Activated T-cell treated with anti-CD3 and anti-CD28 coated beads, Interleukin-2, amount 50 U/mL, for 4 hours (primary cell): Measurements from ENCODE around the gene TCP11. TPM values are rescaled to one million over a fixed set of nuclear protein-coding genes. Genes with fewer than 3 reads are reported as not detected.

Experiments
- ATAC-seq, 2 donors: fragments of 200-7000 bp; cut with Tn5 transposase; one replicate each; pipeline ENCODE4 v1.10.0; 2021
- DNase-seq: peaks from one replicate; pipeline ENCODE4 v3.0.0-alpha.2; 2020
- H3K27me3 Mint-ChIP-seq: one replicate; pipeline ENCODE4 v1.8.0; 2021; ENCODE audit warnings: low read depth, mixed read lengths
- H3K36me3 Mint-ChIP-seq: one replicate; pipeline ENCODE4 v1.8.0; 2022; ENCODE audit warnings: mixed read lengths; ENCODE audit not compliant: insufficient read depth
- H3K4me1 Mint-ChIP-seq: one replicate; pipeline ENCODE4 v1.8.0; 2021; ENCODE audit warnings: low read depth, mixed read lengths
- H3K4me3 Mint-ChIP-seq: one replicate; pipeline ENCODE4 v1.8.0; 2021; ENCODE audit warnings: mild to moderate bottlenecking, moderate library complexity, mixed read lengths
- H3K9me3 Mint-ChIP-seq: one replicate; pipeline ENCODE4 v1.8.0; 2021; ENCODE audit warnings: mixed read lengths
- total RNA-seq, 3 donors: library from RNA; stranded (reverse); gene quantifications; one replicate each; pipeline ENCODE4 v1.2.1, GENCODE V29; 2021

Gene TCP11
- total RNA-seq, 3 donors from 2014 or later: not detected

GRCh38 chr6:35088281-35089215 is 52.6 kb downstream of the TCP11 start:
- Mint-ChIP-seq H3K27me3 (no peaks in the 10 kb centered on the region), H3K9me3 (no peaks in the 10 kb centered on the region), H3K36me3 (peaks cover 23% of the 10 kb centered on the region), H3K4me1 (no peaks in the 10 kb centered on the region), H3K4me3 (no peak overlapping the region)
- DNase-seq (no peak), ATAC-seq (no peak)

- DNase-seq (no peak), ATAC-seq (no peak)
- H3K4me1 Mint-ChIP-seq: no peaks in the 10 kb centered on the region
- no peaks in the 10 kb centered on the region for H3K27me3 Mint-ChIP-seq
- H3K9me3 Mint-ChIP-seq: no peaks in the 10 kb centered on the region
- no peak overlapping the region for H3K4me3 Mint-ChIP-seq
- H3K36me3 Mint-ChIP-seq: peaks cover 23% of the 10 kb centered on the region
Observed at GRCh38 chr6:35087361-35088280, 53.5 kb downstream of the TCP11 start.

GRCh38 chr6:35086636-35087360 is 54.3 kb downstream of the TCP11 start:
- DNase-seq: no peak
- ATAC-seq: no peak
- peaks cover 23% of the 10 kb centered on the region for H3K36me3 Mint-ChIP-seq
- no peaks in the 10 kb centered on the region for H3K27me3 Mint-ChIP-seq
- H3K4me3 Mint-ChIP-seq: no peak overlapping the region
- no peaks in the 10 kb centered on the region for H3K9me3 Mint-ChIP-seq
- no peaks in the 10 kb centered on the region for H3K4me1 Mint-ChIP-seq

GRCh38 chr6:35086282-35086632 is 54.9 kb downstream of the TCP11 start:
- H3K9me3 Mint-ChIP-seq: no peaks in the 10 kb centered on the region
- no peak overlapping the region for H3K4me3 Mint-ChIP-seq
- peaks cover 23% of the 10 kb centered on the region for H3K36me3 Mint-ChIP-seq
- DNase-seq (no peak), ATAC-seq (no peak)
- H3K27me3 Mint-ChIP-seq: no peaks in the 10 kb centered on the region
- no peaks in the 10 kb centered on the region for H3K4me1 Mint-ChIP-seq

GRCh38 chr6:35085359-35086281 is 55.5 kb downstream of the TCP11 start:
- ATAC-seq (no peak), DNase-seq (no peak)
- Mint-ChIP-seq H3K9me3 (no peaks in the 10 kb centered on the region), H3K4me1 (no peaks in the 10 kb centered on the region), H3K36me3 (peaks cover 23% of the 10 kb centered on the region), H3K4me3 (no peak overlapping the region), H3K27me3 (no peaks in the 10 kb centered on the region)

- Mint-ChIP-seq H3K4me1 (no peaks in the 10 kb centered on the region), H3K27me3 (no peaks in the 10 kb centered on the region), H3K9me3 (no peaks in the 10 kb centered on the region), H3K36me3 (peaks cover 23% of the 10 kb centered on the region), H3K4me3 (no peak overlapping the region)
- DNase-seq (no peak), ATAC-seq (no peak)
Observed at GRCh38 chr6:35084511-35085203, 56.5 kb downstream of the TCP11 start.

- Mint-ChIP-seq H3K4me1 (no peaks in the 10 kb centered on the region), H3K9me3 (no peaks in the 10 kb centered on the region), H3K36me3 (peaks cover 23% of the 10 kb centered on the region), H3K27me3 (no peaks in the 10 kb centered on the region), H3K4me3 (no peak overlapping the region)
- DNase-seq: no peak
- ATAC-seq: no peak
Observed at GRCh38 chr6:35084041-35084491, 57.1 kb downstream of the TCP11 start.

- no peak overlapping the region for H3K4me3 Mint-ChIP-seq
- H3K9me3 Mint-ChIP-seq: no peaks in the 10 kb centered on the region
- no peaks in the 10 kb centered on the region for H3K27me3 Mint-ChIP-seq
- peaks cover 24% of the 10 kb centered on the region for H3K36me3 Mint-ChIP-seq
- H3K4me1 Mint-ChIP-seq: no peaks in the 10 kb centered on the region
- DNase-seq: no peak
- ATAC-seq: no peak
Observed at GRCh38 chr6:35083507-35083906, 57.6 kb downstream of the TCP11 start.

- H3K4me3 Mint-ChIP-seq: no peak overlapping the region
- no peaks in the 10 kb centered on the region for H3K4me1 Mint-ChIP-seq
- no peaks in the 10 kb centered on the region for H3K9me3 Mint-ChIP-seq
- DNase-seq: no peak
- ATAC-seq: no peak
- no peaks in the 10 kb centered on the region for H3K27me3 Mint-ChIP-seq
- peaks cover 24% of the 10 kb centered on the region for H3K36me3 Mint-ChIP-seq
Observed at GRCh38 chr6:35082733-35083403, 58.3 kb downstream of the TCP11 start.

- Mint-ChIP-seq H3K36me3 (peaks cover 21% of the 10 kb centered on the region), H3K9me3 (no peaks in the 10 kb centered on the region), H3K4me1 (no peaks in the 10 kb centered on the region), H3K4me3 (no peak overlapping the region), H3K27me3 (no peaks in the 10 kb centered on the region)
- ATAC-seq (no peak), DNase-seq (no peak)
Observed at GRCh38 chr6:35082046-35082732, 59.0 kb downstream of the TCP11 start.

- H3K4me1 Mint-ChIP-seq: no peaks in the 10 kb centered on the region
- DNase-seq (no peak), ATAC-seq (no peak)
- no peaks in the 10 kb centered on the region for H3K9me3 Mint-ChIP-seq
- H3K4me3 Mint-ChIP-seq: no peak overlapping the region
- no peaks in the 10 kb centered on the region for H3K27me3 Mint-ChIP-seq
- peaks cover 20% of the 10 kb centered on the region for H3K36me3 Mint-ChIP-seq
Observed at GRCh38 chr6:35081426-35081851, 59.7 kb downstream of the TCP11 start.

GRCh38 chr6:35080821-35081425 is 60.2 kb downstream of the TCP11 start:
- H3K4me1 Mint-ChIP-seq: no peaks in the 10 kb centered on the region
- H3K36me3 Mint-ChIP-seq: peaks cover 20% of the 10 kb centered on the region
- DNase-seq (no peak), ATAC-seq (no peak)
- no peaks in the 10 kb centered on the region for H3K9me3 Mint-ChIP-seq
- no peaks in the 10 kb centered on the region for H3K27me3 Mint-ChIP-seq
- no peak overlapping the region for H3K4me3 Mint-ChIP-seq
